Amniotic epithelial cell (primary cell): ENCODE results near the gene KLC3.
A peak's percentile ranks its signal among the peaks of the same experiment; 100 is the strongest.
"Not testable (repeated sequence)": the region's sequence is repeated elsewhere in the genome, so short reads cannot be mapped to it uniquely, and the experiment has no call there.

ENCODE experiments used
- DNase-seq: peaks from one replicate; pipeline ENCODE4 v3.0.0-alpha.2; 2010; ENCODE audit warnings: low read depth

The KLC3 gene

GRCh38 chr19:45340232-45340898 lies at the start of gene KLC3:
KLC3 (plus strand) TSS chr19:45340750; CDS start chr19:45345542, 4,792 bp downstream.
- no peak for DNase-seq

GRCh38 chr19:45291834-45292233 lies 48.7 kb upstream of the KLC3 start:
- DNase-seq, result no peak

- no peak for DNase-seq
Observed at GRCh38 chr19:45293682-45294081, 46.9 kb upstream of the KLC3 start.

DNA sequence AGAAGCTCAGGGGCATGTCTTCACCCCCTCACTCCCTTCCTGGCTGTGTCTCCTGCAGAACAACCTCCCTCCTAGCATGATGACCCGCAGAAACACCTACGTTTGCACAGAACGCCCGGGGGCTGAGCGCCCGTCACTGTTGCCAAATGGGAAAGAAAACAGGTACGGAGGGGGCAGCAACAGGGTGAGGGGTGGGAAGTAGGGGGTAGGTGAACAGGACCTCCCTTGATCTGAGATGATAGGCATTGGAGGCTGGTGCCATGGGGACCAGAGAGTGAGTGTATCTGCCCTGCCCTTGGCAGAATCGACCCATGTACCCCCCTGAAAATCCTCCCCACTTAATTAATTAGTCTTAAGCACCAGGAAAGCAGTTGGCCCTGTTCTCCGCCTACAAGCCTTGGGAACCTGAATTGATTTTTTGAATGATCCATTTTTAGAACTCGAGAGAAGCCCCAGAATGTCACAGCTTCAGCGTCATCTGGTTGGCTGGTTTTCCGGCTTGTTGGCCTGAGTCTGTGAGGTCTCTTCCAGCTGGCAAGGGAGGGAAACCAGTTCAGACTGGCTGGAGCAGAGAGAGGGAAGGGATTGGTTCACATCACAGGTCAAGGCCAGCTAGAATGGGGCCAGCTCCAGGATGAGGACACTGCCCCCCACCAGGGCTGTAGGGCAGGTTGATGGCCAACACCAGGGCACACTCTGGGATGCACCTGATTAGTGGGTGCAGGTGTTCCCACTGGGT lies 46.1 kb upstream of the KLC3 start:
- no peak for DNase-seq

GRCh38 chr19:45295873-45296272 lies 44.7 kb upstream of the KLC3 start:
- DNase-seq, result no peak

DNA sequence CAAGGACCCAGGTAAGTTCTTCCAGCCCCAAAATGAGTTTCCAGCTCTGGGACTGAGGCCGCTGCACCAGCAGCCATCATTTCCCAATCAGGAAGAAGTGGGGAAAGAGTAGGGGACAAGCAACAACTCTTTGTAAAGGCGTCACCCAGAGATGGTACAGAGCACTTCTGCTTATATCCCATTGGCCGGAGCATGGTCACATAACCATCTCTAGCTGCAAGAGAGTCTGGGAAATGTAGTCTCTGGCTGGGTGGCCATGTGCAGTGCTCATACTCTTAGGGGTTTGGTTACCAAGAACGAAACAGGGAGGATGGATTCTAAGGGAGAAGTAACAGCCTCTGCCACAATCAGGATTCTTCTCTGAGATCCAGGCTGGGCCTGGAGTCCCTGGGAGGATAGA lies 44.2 kb upstream of the KLC3 start:
- DNase-seq, result no peak

DNA sequence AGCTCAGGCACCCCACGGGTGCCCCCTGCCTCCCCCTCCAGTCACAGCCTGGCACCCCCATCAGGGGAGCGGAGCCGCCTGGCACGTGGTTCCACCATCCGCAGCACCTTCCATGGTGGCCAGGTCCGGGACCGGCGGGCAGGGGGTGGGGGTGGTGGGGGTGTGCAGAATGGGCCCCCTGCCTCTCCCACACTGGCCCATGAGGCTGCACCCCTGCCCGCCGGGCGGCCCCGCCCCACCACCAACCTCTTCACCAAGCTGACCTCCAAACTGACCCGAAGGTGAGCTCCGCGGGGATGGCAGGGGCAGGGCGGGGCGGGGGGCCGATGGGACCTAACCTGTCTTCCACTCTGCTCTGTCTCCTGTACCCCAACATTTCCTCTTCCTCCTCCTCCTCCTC lies 42.9 kb upstream of the KLC3 start:
- no peak for DNase-seq

- no peak for DNase-seq
Observed at GRCh38 chr19:45298264-45298663, 42.3 kb upstream of the KLC3 start.

GRCh38 chr19:45299719-45300118 lies 40.8 kb upstream of the KLC3 start:
- DNase-seq, result no peak

GRCh38 chr19:45302416-45302815 lies 38.1 kb upstream of the KLC3 start:
- no peak for DNase-seq

DNA sequence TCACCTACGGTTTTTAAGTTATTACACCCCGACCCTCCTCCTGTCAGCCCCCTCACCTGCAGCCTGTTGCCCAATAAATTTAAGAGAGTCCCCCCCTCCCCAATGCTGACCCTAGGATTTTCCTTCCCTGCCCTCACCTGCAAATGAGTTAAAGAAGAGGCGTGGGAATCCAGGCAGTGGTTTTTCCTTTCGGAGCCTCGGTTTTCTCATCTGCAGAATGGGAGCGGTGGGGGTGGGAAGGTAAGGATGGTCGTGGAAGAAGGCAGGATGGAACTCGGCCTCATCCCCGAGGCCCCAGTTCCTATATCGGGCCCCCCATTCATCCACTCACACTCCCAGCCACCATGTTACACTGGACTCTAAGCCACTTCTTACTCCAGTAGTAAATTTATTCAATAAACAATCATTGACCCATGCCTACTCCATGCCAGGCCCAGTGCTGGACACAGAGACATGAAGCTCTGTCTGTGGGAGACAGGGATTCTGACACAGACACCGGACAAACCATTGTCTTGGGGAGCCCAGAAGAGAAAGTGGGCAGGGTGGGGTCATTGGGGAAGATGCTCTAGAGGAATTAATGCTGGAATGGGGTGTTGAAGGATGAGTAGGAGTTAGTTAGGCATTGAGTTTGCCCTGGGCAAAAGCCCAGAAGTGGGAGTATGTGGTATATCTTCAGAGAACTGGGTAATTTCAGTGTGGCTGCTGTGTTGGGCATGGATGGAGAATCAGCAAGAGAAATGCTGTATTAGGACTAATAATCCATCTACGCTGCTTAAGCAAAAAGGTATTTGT lies 37.1 kb upstream of the KLC3 start:
- DNase-seq, result no peak

DNA sequence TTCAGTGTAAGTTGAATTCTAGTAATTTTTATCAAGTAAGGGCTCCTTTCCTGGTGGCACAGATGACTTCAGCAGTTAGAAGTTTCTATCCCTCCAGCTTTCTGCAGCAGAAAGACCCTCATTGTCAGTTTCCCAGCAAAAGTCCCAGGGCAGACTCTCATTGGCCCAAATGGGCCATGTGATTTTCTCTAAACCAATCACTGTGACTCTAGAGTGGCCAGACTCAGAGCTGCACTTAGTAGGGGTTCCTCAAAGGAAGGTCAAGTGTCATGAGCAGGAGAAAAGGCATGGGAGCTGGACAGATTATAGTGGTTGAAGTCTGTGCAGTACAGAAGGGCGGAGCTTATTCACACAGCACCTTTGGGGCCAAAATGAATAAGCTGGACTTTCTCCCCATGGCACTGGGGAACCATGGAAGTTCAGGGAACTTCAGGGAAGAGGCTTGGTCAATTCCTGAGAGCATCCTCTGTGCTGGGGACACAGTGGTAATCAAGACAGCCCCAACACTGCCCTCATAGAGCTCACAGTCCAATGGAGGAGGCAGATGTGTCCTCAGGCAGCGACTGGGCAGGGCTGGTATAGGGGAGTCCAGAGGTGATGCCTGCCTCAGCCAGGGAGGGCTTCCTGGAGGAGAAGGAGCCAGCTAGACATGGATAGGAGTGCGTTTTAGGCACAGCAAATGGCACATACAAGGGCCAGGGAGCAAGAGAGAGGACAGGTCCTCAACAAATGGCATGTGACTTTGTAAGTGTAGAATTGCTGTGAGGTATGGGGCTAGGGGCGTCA lies 36.2 kb upstream of the KLC3 start:
- DNase-seq, result no peak

GRCh38 chr19:45305007-45305406 lies 35.5 kb upstream of the KLC3 start:
- DNase-seq, result no peak

DNA sequence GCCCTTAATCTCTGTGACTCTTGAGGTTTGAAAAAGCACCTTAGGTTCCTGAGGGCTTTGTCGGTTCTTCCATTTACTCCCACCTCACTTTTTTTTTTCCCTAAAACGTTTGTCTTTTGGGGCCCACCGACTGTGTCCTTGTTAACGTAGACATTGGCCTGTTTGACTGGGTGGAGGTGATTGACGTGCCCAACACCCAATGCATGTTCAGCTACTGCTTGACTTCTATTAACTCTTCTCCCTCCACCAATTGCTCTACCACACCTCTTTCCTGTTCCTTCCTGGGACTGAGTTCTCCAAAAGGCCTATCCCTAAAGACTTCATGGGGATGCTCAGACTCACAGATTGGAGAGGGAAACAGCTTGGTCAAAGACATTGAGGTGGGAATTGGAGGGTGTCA lies 35.1 kb upstream of the KLC3 start:
- peak; percentile 62 for DNase-seq

GRCh38 chr19:45306040-45306439 lies 34.5 kb upstream of the KLC3 start:
- DNase-seq, result no peak

- DNase-seq, result no peak
Observed at GRCh38 chr19:45306518-45307027, 34.0 kb upstream of the KLC3 start.

DNA sequence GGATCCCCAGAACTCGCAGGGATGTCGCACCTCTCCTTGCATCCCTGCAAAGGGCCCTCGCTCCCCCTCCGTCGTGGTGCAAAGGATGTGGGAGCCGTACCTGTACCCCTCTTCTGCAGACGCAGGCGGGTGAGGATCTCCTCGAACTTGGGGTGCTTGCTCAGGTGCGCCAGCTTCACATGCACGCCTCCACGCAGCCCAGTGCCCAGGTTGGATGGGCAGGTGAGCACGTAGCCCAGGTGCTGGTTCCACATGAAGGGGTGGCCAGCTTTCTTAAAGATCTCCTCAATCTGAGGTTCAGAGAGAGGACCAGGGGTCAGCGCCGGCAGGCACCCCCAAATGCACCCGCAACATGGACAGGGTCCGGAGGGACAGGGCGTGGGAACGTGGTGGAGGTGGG lies 33.2 kb upstream of the KLC3 start:
- DNase-seq, result no peak

DNA sequence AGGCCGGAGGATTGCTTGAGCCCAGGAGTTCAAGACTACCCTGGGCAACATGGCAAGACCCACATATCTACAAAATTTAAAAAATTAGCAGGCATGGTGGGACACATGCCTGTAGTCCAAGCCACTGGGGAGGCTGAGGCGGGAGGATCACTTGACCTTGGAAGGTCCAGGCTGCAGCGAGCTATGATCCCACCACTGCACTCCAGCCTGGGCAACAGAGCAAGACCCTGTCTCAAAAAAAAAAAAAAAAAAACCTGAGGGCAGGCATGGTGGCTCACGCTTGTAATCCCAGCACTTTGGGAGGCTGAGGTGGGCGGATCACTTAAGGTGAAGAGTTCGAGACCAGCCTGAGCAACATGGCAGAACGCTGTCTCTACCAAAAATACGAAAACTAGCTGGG lies 31.2 kb upstream of the KLC3 start:
- DNase-seq, result not testable (repeated sequence)

GRCh38 chr19:45311621-45312020 lies 28.9 kb upstream of the KLC3 start:
- no peak for DNase-seq

DNA sequence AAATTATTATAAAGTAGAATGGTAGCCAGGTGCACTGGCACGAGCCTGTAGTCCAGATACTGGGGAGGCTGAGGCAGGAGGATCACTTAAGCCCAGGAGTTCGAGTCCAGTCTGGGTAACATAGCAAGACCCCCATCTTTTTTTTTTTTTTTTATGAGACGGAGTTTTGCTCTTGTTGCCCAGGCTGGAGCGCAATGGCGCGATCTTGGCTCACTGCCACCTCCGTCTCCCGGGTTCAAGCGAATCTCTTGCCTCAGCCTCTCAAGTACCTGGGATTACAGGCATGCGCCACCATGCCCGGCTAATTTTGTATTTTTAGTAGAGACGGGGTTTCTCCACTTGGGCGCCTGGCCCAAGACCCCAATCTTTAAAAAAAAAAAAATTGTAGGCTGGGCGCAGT lies 28.3 kb upstream of the KLC3 start:
- DNase-seq, result not testable (repeated sequence)

- no peak for DNase-seq
Observed at GRCh38 chr19:45314708-45315245, 25.8 kb upstream of the KLC3 start.

- no peak for DNase-seq
Observed at GRCh38 chr19:45315304-45315703, 25.2 kb upstream of the KLC3 start.
